Upper lobe of left lung (tissue), 6 donors: ENCODE data around the gene SCGB2B2. TPM values are rescaled to one million over a fixed set of nuclear protein-coding genes. Genes with fewer than 3 reads are reported as not detected.

ENCODE experiments used
- ATAC-seq, 2 donors: fragments of 200-7000 bp; cut with Tn5 transposase; one replicate each; pipeline ENCODE4 v1.9.1; 2022; ENCODE audit warnings: mild to moderate bottlenecking in 2 of 2, moderate library complexity in 2 of 2; ENCODE audit not compliant: low FRiP score in 2 of 2
- DNase-seq, 2 donors: peaks; one replicate each; pipeline ENCODE4 v3.0.0-alpha.2; 2019 to 2020
- H3K27ac ChIP-seq, 4 donors: fragments of 200-600 bp; sonication (generic); one replicate each; pipeline ENCODE4 v1.5.1; 2016 to 2019
- H3K27me3 ChIP-seq, 4 donors: fragments of 200-600 bp; sonication (generic); one replicate each; pipeline ENCODE4 v1.5.1; 2017 to 2019
- H3K36me3 ChIP-seq, 4 donors: fragments of 200-600 bp; sonication (generic); one replicate each; pipeline ENCODE4 v1.5.1; 2016 to 2019
- H3K4me1 ChIP-seq, 4 donors: fragments of 200-600 bp; sonication (generic); one replicate each; pipeline ENCODE4 v1.5.1; 2018 to 2019
- H3K4me3 ChIP-seq, 4 donors: fragments of 200-600 bp; sonication (generic); one replicate each; pipeline ENCODE4 v1.5.1; 2017 to 2019; ENCODE audit warnings: mild to moderate bottlenecking in 2 of 4, moderate library complexity in 1 of 4
- H3K9me3 ChIP-seq, 4 donors: fragments of 200-600 bp; sonication (generic); one replicate each; pipeline ENCODE4 v1.5.1; 2018 to 2019
- CTCF ChIP-seq, 6 experiments: fragments of 450-650 bp in 4 of 6; fragments of 200-600 bp in 2 of 6; sonication (generic) in 2 of 6; IDR thresholded peaks; one replicate each; pipeline ENCODE4 v1.5.1; 2016 to 2019; ENCODE audit warnings: antibody characterized with exemption in 6 of 6
- EP300 ChIP-seq, 4 donors: sonication (generic); formaldehyde crosslinking; IDR thresholded peaks; one replicate each; pipeline ENCODE4 v1.5.1; 2017; ENCODE audit warnings: antibody characterized with exemption in 4 of 4, control low read depth in 2 of 4
- POLR2A ChIP-seq, 4 donors: fragments of 450-650 bp; IDR thresholded peaks; one replicate each; pipeline ENCODE4 v1.5.1; 2016 to 2017; ENCODE audit warnings: antibody characterized with exemption in 4 of 4, mild to moderate bottlenecking in 2 of 4
- POLR2AphosphoS5 ChIP-seq, 2 donors: sonication (generic); formaldehyde crosslinking; IDR thresholded peaks; one replicate each; pipeline ENCODE4 v1.5.1; 2017; ENCODE audit warnings: antibody characterized with exemption in 2 of 2
- WGBS, 2 donors: methylation state at CpG; one replicate each; pipeline ENCODE4 v1.1.5; 2017 to 2018; 5-methylcytosine and 5-hydroxymethylcytosine counted together
- total RNA-seq, 6 donors: library from RNA; depleted of rRNA in 4 of 6; stranded (reverse); fragments of >200 nt in 4 of 6; gene quantifications; one replicate each; pipeline versions ENCODE4 v1.1.0 to v1.2.1, GENCODE V29; 2016 to 2021
- donor health status: DM: no; HTN: no; CAD: no; lungs with moderate emphysema.
- donor health status: DM: no; HTN: yes; CAD: no; lungs with severe emphysema.

SCGB2B2 gene
- 1 to 10 TPM in 4 of 6 donors, under 1 TPM in 2; 0.47 to 4.6 (median 1.7) TPM for total RNA-seq

- peak within 1 kb of the TSS; percentile 70 to 83 (median 76) for H3K4me3 ChIP-seq
- peaks cover under 1 to 29% (median 15%) of the 10 kb centered on the region in 4 donors for H3K9me3 ChIP-seq
- WGBS, 2 donors = 6 to 8% methylated on average over 26 of the region's 26 CpGs
- no peaks in the 10 kb centered on the region for H3K27me3 ChIP-seq
- peak in 2 of 6 experiments; percentile 28 to 30 for TF ChIP-seq CTCF (IDR thresholded peaks at IDR 0.05)
- no peak for TF ChIP-seq POLR2A (IDR thresholded peaks at IDR 0.05)
- TF ChIP-seq POLR2AphosphoS5 (IDR thresholded peaks at IDR 0.05) = no peak
- no peak for TF ChIP-seq EP300 (IDR thresholded peaks at IDR 0.05)
- ATAC-seq (peak; percentile 88 to 91), DNase-seq (peak in 1 of 2 donors; percentile 82)
- H3K36me3 ChIP-seq = peaks cover 14 to 32% (median 24%) of the 10 kb centered on the region in 4 donors
- H3K27ac ChIP-seq = peak within 1 kb of the TSS; percentile 96 to 99 (median 98)
- peaks cover 10 to 24% (median 16%) of the 10 kb centered on the region in 4 donors for H3K4me1 ChIP-seq
These were observed at the start of gene SCGB2B2 for GRCh38 chr19:34676697-34677385. Gene SCGB2B2, minus strand, starts transcription at chr19:34677159. Its CDS starts 82,596 bp downstream, at chr19:34594563.

GRCh38 chr19:34725400-34725799 lies 48.4 kb upstream of the SCGB2B2 start:
- H3K4me3 ChIP-seq = no peak overlapping the region
- TF ChIP-seq POLR2A (IDR thresholded peaks at IDR 0.05) (no peak), POLR2AphosphoS5 (IDR thresholded peaks at IDR 0.05) (no peak), CTCF (IDR thresholded peaks at IDR 0.05) (no peak), EP300 (IDR thresholded peaks at IDR 0.05) (no peak)

GRCh38 chr19:34722353-34722752 lies 45.4 kb upstream of the SCGB2B2 start:
- Histone ChIP-seq H3K27ac (no peak overlapping the region), H3K36me3 (no peaks in the 10 kb centered on the region), H3K27me3 (no peaks in the 10 kb centered on the region), H3K4me1 (no peaks in the 10 kb centered on the region), H3K4me3 (no peak overlapping the region), H3K9me3 (no peaks in the 10 kb centered on the region)
- TF ChIP-seq CTCF (IDR thresholded peaks at IDR 0.05) = no peak
- no peak for TF ChIP-seq EP300 (IDR thresholded peaks at IDR 0.05)
- TF ChIP-seq POLR2A (IDR thresholded peaks at IDR 0.05) = no peak
- no peak for TF ChIP-seq POLR2AphosphoS5 (IDR thresholded peaks at IDR 0.05)
- WGBS, 2 donors = 61 to 68% methylated on average over 10 to 11 of the region's 11 CpGs
- no peak for DNase-seq
- no peak for ATAC-seq

More at GRCh38 chr19:34725400-34725799, 48.4 kb upstream of the SCGB2B2 start:
- Histone ChIP-seq H3K36me3 (no peaks in the 10 kb centered on the region), H3K9me3 (no peaks in the 10 kb centered on the region), H3K27me3 (no peaks in the 10 kb centered on the region), H3K27ac (no peak overlapping the region), H3K4me1 (no peaks in the 10 kb centered on the region)
- ATAC-seq (no peak), DNase-seq (no peak)
- 38 to 42% methylated on average over 6 of the region's 6 CpGs for WGBS, 2 donors

- ATAC-seq (no peak), DNase-seq (no peak)
- Histone ChIP-seq H3K36me3 (no peaks in the 10 kb centered on the region), H3K27me3 (no peaks in the 10 kb centered on the region), H3K4me3 (no peak overlapping the region), H3K9me3 (peaks cover 0 to 8% (median 3%) of the 10 kb centered on the region in 4 donors), H3K4me1 (no peaks in the 10 kb centered on the region), H3K27ac (no peak overlapping the region)
- TF ChIP-seq EP300 (IDR thresholded peaks at IDR 0.05) = no peak
- TF ChIP-seq CTCF (IDR thresholded peaks at IDR 0.05) = no peak
- TF ChIP-seq POLR2AphosphoS5 (IDR thresholded peaks at IDR 0.05) = no peak
- no peak for TF ChIP-seq POLR2A (IDR thresholded peaks at IDR 0.05)
These were observed 38.4 kb upstream of the SCGB2B2 start for GRCh38 chr19:34715357-34715756.

GRCh38 chr19:34713262-34713637 lies 36.3 kb upstream of the SCGB2B2 start:
- peaks cover 0 to 8% (median 3%) of the 10 kb centered on the region in 4 donors for H3K9me3 ChIP-seq
- DNase-seq (no peak), ATAC-seq (no peak)
- TF ChIP-seq POLR2A (IDR thresholded peaks at IDR 0.05) = no peak
- no peak for TF ChIP-seq EP300 (IDR thresholded peaks at IDR 0.05)
- TF ChIP-seq CTCF (IDR thresholded peaks at IDR 0.05) = no peak
- no peak for TF ChIP-seq POLR2AphosphoS5 (IDR thresholded peaks at IDR 0.05)
- no peaks in the 10 kb centered on the region for H3K36me3 ChIP-seq
- no peaks in the 10 kb centered on the region for H3K27me3 ChIP-seq
- H3K27ac ChIP-seq = no peak overlapping the region
- 85 to 89% methylated on average over 2 of the region's 2 CpGs for WGBS, 2 donors
- H3K4me3 ChIP-seq = no peak overlapping the region
- no peaks in the 10 kb centered on the region for H3K4me1 ChIP-seq
